ENCODE data around the gene GPR84. TPM values are rescaled to one million over a fixed set of nuclear protein-coding genes. Genes with fewer than 3 reads are reported as not detected.

Gene GPR84
- total and polyA plus RNA-seq, 10 of the 15 experiments (the other 5 are each of a cell fraction or from before 2014, with no cell fraction given): 0.37 to 4.7 (median 2.6) TPM

DNA sequence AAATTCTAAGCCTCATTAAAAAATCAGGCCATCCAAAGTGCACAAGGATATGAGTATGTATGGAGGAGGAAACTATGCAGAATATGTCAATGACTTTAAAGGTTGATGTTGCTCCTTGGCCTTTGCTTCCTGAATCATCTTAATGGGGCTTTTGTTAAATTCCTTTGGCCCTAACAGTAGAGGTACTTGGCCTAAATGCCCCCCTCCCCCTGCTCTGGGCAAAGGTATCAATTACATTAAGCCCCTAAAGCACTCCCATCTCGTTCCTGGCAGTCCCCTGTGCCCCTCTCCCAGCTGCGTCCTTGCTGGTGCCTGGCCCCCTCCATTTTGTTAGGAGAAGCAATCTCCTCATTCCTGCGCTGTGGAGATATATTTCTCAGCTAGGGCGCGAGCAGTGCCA, 34.5 kb downstream of the GPR84 start:
- WGBS (ENCODE audit: insufficient coverage, insufficient replicate concordance, low lambda C conversion rate, missing lambda C conversion rate): 95% methylated on average over 5 of the region's 5 CpGs
- in situ Hi-C loops (cut with MboI): no loop called here
- FAIRE-seq: no peak
- ATAC-seq: no peak
- SMC1A ChIA-PET (ENCODE audit: uncharacterized antibody, unreplicated experiment): interaction anchor here (0.8 kb wide), 1 partner anchor 31 kb away, joined by 3 read pairs; no protein-coding TSS in a partner anchor
- RAD21 ChIA-PET (ENCODE audit: unreplicated experiment): interaction anchor here (0.8 kb wide), 1 partner anchor 29 kb away, joined by 4 read pairs; no protein-coding TSS in a partner anchor
- peaks cover 24% of the 10 kb centered on the region for H3K79me2 ChIP-seq (ENCODE audit: control insufficient read depth, insufficient read depth, low read length)
- H3K4me1 ChIP-seq (ENCODE audit: control insufficient read depth, insufficient read depth, low read length): no peaks in the 10 kb centered on the region
- POLR2A ChIA-PET: interaction anchor here (0.9 kb wide), 1 partner anchor 12 kb away, joined by 3 read pairs; no protein-coding TSS in a partner anchor
- H3K27ac ChIP-seq (ENCODE audit: control insufficient read depth, insufficient read depth): no peak overlapping the region
- intact Hi-C loops (cut with micrococcal nuclease; ENCODE audit: unreplicated experiment): no loop called here
- no peak overlapping the region for H2AFZ ChIP-seq (ENCODE audit: control insufficient read depth, low read depth, low read length)
- BruUV-seq (replicated peaks): no TSS peak
- H3K9ac ChIP-seq (ENCODE audit: control insufficient read depth, insufficient read depth, low read length): no peak overlapping the region
- H3K4me2 ChIP-seq (ENCODE audit: control insufficient read depth, insufficient read depth): no peak overlapping the region
- DNase-seq (ENCODE audit: low read depth, low spot score): no peak
- H4K20me1 ChIP-seq (ENCODE audit: control insufficient read depth, insufficient read depth): no peaks in the 10 kb centered on the region
- CTCF ChIA-PET: interaction anchor here (0.7 to 0.8 kb wide), 2 partner anchors 109 to 129 kb away, joined by 3 read pairs; no protein-coding TSS in a partner anchor
- H3K27me3 ChIP-seq (replicated peaks in 1 of 2; ENCODE audit: control insufficient read depth in 2 of 2, insufficient read depth in 2 of 2, low read length in 1 of 2): no peaks in the 10 kb centered on the region
- no peaks in the 10 kb centered on the region for H3K9me3 ChIP-seq (replicated peaks; ENCODE audit: control insufficient read depth, insufficient read depth, low read length)
- H3K4me3 ChIP-seq: no peak overlapping the region
- peaks cover 0 to 5% of the 10 kb centered on the region in 2 experiments; a peak in 1 of 4 replicates for H3K36me3 ChIP-seq (ENCODE audit: control insufficient read depth in 2 of 2, insufficient read depth in 2 of 2, low read length in 1 of 2)
- no peak for TF ChIP-seq RBBP5 (conservative IDR thresholded peaks at IDR 0.05)
- TF ChIP-seq ESRRA (IDR thresholded peaks at IDR 0.05; ENCODE audit: low read length): no peak
- no peak for TF ChIP-seq MYC (IDR thresholded peaks at IDR 0.05; ENCODE audit: insufficient read depth, insufficient read length, insufficient replicate concordance, low read length, severe bottlenecking)
- TF ChIP-seq, protein P1, sequence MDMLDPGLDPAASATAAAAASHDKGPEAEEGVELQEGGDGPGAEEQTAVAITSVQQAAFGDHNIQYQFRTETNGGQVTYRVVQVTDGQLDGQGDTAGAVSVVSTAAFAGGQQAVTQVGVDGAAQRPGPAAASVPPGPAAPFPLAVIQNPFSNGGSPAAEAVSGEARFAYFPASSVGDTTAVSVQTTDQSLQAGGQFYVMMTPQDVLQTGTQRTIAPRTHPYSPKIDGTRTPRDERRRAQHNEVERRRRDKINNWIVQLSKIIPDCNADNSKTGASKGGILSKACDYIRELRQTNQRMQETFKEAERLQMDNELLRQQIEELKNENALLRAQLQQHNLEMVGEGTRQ (IDR thresholded peaks at IDR 0.05; ENCODE audit: borderline replicate concordance, low read depth, low read length): no peak
- TF ChIP-seq NFIC (IDR thresholded peaks at IDR 0.05; ENCODE audit: low read depth, low read length): no peak
- no peak for TF ChIP-seq YBX1 (IDR thresholded peaks at IDR 0.05)
- no peak for TF ChIP-seq BHLHE40 (IDR thresholded peaks at IDR 0.05; ENCODE audit: borderline replicate concordance in 1 of 2, low read depth in 2 of 2, low read length in 1 of 2)
- TF ChIP-seq, protein P2, sequence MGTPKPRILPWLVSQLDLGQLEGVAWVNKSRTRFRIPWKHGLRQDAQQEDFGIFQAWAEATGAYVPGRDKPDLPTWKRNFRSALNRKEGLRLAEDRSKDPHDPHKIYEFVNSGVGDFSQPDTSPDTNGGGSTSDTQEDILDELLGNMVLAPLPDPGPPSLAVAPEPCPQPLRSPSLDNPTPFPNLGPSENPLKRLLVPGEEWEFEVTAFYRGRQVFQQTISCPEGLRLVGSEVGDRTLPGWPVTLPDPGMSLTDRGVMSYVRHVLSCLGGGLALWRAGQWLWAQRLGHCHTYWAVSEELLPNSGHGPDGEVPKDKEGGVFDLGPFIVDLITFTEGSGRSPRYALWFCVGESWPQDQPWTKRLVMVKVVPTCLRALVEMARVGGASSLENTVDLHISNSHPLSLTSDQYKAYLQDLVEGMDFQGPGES (IDR thresholded peaks at IDR 0.05): no peak
- TF ChIP-seq SMAD5 (IDR thresholded peaks at IDR 0.05; ENCODE audit: low read depth): no peak
- TF ChIP-seq, protein P3, sequence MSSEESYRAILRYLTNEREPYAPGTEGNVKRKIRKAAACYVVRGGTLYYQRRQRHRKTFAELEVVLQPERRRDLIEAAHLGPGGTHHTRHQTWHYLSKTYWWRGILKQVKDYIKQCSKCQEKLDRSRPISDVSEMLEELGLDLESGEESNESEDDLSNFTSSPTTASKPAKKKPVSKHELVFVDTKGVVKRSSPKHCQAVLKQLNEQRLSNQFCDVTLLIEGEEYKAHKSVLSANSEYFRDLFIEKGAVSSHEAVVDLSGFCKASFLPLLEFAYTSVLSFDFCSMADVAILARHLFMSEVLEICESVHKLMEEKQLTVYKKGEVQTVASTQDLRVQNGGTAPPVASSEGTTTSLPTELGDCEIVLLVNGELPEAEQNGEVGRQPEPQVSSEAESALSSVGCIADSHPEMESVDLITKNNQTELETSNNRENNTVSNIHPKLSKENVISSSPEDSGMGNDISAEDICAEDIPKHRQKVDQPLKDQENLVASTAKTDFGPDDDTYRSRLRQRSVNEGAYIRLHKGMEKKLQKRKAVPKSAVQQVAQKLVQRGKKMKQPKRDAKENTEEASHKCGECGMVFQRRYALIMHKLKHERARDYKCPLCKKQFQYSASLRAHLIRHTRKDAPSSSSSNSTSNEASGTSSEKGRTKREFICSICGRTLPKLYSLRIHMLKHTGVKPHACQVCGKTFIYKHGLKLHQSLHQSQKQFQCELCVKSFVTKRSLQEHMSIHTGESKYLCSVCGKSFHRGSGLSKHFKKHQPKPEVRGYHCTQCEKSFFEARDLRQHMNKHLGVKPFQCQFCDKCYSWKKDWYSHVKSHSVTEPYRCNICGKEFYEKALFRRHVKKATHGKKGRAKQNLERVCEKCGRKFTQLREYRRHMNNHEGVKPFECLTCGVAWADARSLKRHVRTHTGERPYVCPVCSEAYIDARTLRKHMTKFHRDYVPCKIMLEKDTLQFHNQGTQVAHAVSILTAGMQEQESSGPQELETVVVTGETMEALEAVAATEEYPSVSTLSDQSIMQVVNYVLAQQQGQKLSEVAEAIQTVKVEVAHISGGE (CRISPR knock-in tag; IDR thresholded peaks at IDR 0.05): no peak
- no peak for TF ChIP-seq CBX3 (IDR thresholded peaks at IDR 0.05; ENCODE audit: borderline replicate concordance, low read depth)
- no peak for TF ChIP-seq SMARCA5 (IDR thresholded peaks at IDR 0.05)
- TF ChIP-seq, protein P4, sequence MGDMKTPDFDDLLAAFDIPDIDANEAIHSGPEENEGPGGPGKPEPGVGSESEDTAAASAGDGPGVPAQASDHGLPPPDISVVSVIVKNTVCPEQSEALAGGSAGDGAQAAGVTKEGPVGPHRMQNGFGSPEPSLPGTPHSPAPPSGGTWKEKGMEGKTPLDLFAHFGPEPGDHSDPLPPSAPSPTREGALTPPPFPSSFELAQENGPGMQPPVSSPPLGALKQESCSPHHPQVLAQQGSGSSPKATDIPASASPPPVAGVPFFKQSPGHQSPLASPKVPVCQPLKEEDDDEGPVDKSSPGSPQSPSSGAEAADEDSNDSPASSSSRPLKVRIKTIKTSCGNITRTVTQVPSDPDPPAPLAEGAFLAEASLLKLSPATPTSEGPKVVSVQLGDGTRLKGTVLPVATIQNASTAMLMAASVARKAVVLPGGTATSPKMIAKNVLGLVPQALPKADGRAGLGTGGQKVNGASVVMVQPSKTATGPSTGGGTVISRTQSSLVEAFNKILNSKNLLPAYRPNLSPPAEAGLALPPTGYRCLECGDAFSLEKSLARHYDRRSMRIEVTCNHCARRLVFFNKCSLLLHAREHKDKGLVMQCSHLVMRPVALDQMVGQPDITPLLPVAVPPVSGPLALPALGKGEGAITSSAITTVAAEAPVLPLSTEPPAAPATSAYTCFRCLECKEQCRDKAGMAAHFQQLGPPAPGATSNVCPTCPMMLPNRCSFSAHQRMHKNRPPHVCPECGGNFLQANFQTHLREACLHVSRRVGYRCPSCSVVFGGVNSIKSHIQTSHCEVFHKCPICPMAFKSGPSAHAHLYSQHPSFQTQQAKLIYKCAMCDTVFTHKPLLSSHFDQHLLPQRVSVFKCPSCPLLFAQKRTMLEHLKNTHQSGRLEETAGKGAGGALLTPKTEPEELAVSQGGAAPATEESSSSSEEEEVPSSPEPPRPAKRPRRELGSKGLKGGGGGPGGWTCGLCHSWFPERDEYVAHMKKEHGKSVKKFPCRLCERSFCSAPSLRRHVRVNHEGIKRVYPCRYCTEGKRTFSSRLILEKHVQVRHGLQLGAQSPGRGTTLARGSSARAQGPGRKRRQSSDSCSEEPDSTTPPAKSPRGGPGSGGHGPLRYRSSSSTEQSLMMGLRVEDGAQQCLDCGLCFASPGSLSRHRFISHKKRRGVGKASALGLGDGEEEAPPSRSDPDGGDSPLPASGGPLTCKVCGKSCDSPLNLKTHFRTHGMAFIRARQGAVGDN (IDR thresholded peaks at IDR 0.05): no peak
- no peak for TF ChIP-seq NR2F1 (conservative IDR thresholded peaks at IDR 0.05)

Measured in GM12878 (cell line).